Gastroesophageal sphincter (tissue), 4 donors: ENCODE measurements around the gene REX1BD. TPM values are rescaled to one million over a fixed set of nuclear protein-coding genes. Genes with fewer than 3 reads are reported as not detected.
A peak's percentile ranks its signal among the peaks of the same experiment; 100 is the strongest.
"Not testable (repeated sequence)": the region's sequence is repeated elsewhere in the genome, so short reads cannot be mapped to it uniquely, and the experiment has no call there.

ENCODE experiments used
- ATAC-seq: fragments of 150-250 bp; one replicate; pipeline ENCODE4 v1.9.1; 2016; ENCODE audit warnings: mild to moderate bottlenecking, moderate library complexity
- H3K27ac ChIP-seq, 4 donors: fragments of 200-600 bp; sonication (generic) in 3 of 4; 1 replicate in 3 of 4; 2 replicates in 1 of 4; pipeline ENCODE4 v1.5.1; 2016 to 2019
- H3K27me3 ChIP-seq: fragments of 200-600 bp; sonication (generic); one replicate; pipeline ENCODE4 v1.5.1; 2019
- H3K36me3 ChIP-seq, 2 donors: fragments of 200-600 bp; sonication (generic); one replicate each; pipeline ENCODE4 v1.5.1; 2019; ENCODE audit warnings: control low read depth in 1 of 2
- H3K4me1 ChIP-seq, 3 donors: fragments of 200-600 bp; sonication (generic); 1 replicate in 2 of 3; 2 replicates in 1 of 3; pipeline ENCODE4 v1.5.1; 2016 to 2019; ENCODE audit warnings: control low read depth in 2 of 3
- H3K4me3 ChIP-seq, 2 donors: fragments of 200-600 bp; sonication (generic); one replicate each; pipeline ENCODE4 v1.5.1; 2019; ENCODE audit warnings: mild to moderate bottlenecking in 1 of 2, moderate library complexity in 1 of 2
- H3K9me3 ChIP-seq, 3 donors: fragments of 200-600 bp; sonication (generic); one replicate each; pipeline ENCODE4 v1.5.1; 2017 to 2019; ENCODE audit warnings: control low read depth in 2 of 3
- EP300 ChIP-seq: sonication (generic); formaldehyde crosslinking; IDR thresholded peaks from one replicate; pipeline ENCODE4 v1.6.1; 2017; ENCODE audit warnings: antibody characterized with exemption, mild to moderate bottlenecking
- POLR2A ChIP-seq, 2 donors: fragments of 450-650 bp; IDR thresholded peaks; one replicate each; pipeline ENCODE4 v1.6.1; 2017; ENCODE audit warnings: antibody characterized with exemption in 2 of 2, mild to moderate bottlenecking in 2 of 2, moderate library complexity in 1 of 2
- POLR2AphosphoS5 ChIP-seq: sonication (generic); formaldehyde crosslinking; IDR thresholded peaks from one replicate; pipeline ENCODE4 v1.6.1; 2017; ENCODE audit warnings: antibody characterized with exemption
- WGBS, 2 donors: methylation state at CpG; one replicate each; pipeline ENCODE4 v1.1.5; 2018; ENCODE audit warnings: low coverage in 1 of 2; 5-methylcytosine and 5-hydroxymethylcytosine counted together
- total RNA-seq, 4 donors: library from RNA; depleted of rRNA; stranded (reverse); fragments of >200 nt; gene quantifications; one replicate each; pipeline ENCODE4 v1.1.0, GENCODE V29; 2016
- TF ChIP-seq, protein P1 (sequence below), 4 experiments: fragments of 200-600 bp in 2 of 4; fragments of 450-650 bp in 2 of 4; sonication (generic) in 1 of 4; IDR thresholded peaks; one replicate each; pipeline ENCODE4 v1.5.1; 2017 to 2019; ENCODE audit warnings: antibody characterized with exemption in 4 of 4, mild to moderate bottlenecking in 2 of 4, moderate library complexity in 2 of 4

REX1BD gene
- total RNA-seq, 4 donors from 2014 or later, result 64.8 to 72.6 (median 68.6) TPM

DNA sequence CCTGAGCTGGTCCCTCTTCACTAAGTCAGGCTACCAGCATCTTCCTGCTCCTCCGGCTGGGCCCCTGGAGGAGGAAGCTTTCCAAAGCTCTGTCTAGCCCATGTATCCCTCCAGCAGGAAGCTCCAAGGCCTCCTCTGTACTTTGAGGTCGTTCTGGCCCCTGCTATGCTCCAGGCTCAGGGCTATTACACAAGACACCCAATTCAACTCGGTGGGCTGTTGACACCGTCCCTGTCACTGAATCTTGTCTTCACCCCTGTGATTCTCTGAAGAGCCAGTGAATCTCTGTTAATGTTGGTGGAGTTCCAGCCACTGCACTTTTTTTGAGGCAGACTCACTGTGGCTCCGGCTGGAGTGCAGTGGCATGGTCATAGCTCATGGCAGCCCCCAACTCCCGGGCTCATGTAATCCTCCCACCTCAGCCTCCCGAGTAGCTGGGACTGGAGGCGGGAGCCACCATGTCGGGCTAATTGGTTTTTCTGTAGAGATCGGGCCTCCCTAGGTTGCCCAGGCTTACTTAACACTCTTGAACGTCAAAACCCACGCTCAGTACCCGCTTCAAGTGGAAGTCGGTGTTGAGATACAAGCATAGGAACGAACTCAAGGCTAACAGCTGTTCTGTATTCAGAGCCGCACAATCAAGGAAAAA is 512 bp upstream of the REX1BD start:
- Histone ChIP-seq H3K4me3 (peak overlapping the region; percentile 77 to 91), H3K36me3 (peaks cover 0 to 16% of the 10 kb centered on the region in 2 donors), H3K27ac (peak overlapping the region; percentile 41 to 88 (median 84)), H3K4me1 (peaks cover 0 to 36% (median 12%) of the 10 kb centered on the region in 3 donors), H3K27me3 (no peaks in the 10 kb centered on the region), H3K9me3 (no peaks in the 10 kb centered on the region)
- ATAC-seq, result peak; percentile 5
- 17 to 55% methylated on average over 1 to 3 of the region's 16 CpGs for WGBS, 2 donors
- TF ChIP-seq POLR2A (IDR thresholded peaks at IDR 0.05) (no peak), EP300 (no peak)
- TF ChIP-seq, protein P1, sequence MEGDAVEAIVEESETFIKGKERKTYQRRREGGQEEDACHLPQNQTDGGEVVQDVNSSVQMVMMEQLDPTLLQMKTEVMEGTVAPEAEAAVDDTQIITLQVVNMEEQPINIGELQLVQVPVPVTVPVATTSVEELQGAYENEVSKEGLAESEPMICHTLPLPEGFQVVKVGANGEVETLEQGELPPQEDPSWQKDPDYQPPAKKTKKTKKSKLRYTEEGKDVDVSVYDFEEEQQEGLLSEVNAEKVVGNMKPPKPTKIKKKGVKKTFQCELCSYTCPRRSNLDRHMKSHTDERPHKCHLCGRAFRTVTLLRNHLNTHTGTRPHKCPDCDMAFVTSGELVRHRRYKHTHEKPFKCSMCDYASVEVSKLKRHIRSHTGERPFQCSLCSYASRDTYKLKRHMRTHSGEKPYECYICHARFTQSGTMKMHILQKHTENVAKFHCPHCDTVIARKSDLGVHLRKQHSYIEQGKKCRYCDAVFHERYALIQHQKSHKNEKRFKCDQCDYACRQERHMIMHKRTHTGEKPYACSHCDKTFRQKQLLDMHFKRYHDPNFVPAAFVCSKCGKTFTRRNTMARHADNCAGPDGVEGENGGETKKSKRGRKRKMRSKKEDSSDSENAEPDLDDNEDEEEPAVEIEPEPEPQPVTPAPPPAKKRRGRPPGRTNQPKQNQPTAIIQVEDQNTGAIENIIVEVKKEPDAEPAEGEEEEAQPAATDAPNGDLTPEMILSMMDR (IDR thresholded peaks at IDR 0.05), result no peak

DNA sequence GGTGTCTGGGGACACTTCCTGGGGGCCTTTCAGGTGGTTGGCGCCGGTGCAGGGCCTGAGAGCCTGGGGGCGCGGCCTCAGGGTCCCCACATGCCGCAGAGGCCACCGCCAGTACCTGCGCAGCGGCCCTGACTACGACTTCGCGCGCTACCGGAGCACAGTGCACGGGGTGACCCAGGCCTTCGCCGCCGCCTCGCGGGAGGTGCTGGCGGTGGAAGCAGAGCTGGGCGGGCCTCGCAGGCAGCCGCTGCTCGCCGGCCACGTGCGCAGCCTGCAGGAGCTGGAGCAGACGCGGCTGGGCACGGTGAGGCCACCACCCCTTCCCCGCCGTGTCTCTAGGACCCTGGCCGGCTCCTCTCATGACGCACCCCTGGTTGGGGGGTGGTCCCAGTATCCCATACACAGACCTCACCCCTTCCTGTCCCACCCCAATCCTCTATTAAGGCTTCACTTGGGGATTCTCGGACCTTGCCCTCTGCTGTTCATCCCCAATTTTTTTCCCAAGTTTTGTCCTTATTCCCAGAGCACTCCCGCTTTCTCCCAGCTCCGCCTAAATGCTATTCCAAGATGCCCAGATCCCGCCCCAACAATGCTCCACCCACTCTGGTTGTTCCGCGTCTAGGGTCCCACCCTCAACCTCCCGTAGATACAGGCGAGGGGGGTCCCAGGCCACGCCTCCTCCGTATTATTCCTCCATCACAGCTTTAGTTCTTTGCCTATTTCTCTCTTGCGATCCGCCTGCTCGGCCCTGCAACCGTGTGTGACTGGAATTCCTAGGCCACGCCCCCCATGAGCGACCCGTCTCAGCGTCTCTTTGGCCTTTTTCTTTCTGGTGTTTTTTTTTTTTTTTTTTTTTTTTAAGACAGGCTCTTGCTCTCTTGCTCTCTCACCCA is 1.0 kb downstream of the REX1BD start:
- peaks cover 0 to 16% of the 10 kb centered on the region in 2 donors for H3K36me3 ChIP-seq
- no peaks in the 10 kb centered on the region for H3K9me3 ChIP-seq
- TF ChIP-seq, protein P1 (IDR thresholded peaks at IDR 0.05), result peak in 3 of 4 experiments; percentile 33 to 59 (median 43)
- no peak for TF ChIP-seq POLR2AphosphoS5
- WGBS, 2 donors, result 16 to 27% methylated on average over 17 to 27 of the region's 52 CpGs
- peak overlapping the region; percentile 77 to 91 for H3K4me3 ChIP-seq
- peak overlapping the region; percentile 41 to 88 (median 84) for H3K27ac ChIP-seq
- ATAC-seq, result peak; percentile 58
- H3K4me1 ChIP-seq, result peaks cover 0 to 50% (median 19%) of the 10 kb centered on the region in 3 donors
- H3K27me3 ChIP-seq, result no peaks in the 10 kb centered on the region

DNA sequence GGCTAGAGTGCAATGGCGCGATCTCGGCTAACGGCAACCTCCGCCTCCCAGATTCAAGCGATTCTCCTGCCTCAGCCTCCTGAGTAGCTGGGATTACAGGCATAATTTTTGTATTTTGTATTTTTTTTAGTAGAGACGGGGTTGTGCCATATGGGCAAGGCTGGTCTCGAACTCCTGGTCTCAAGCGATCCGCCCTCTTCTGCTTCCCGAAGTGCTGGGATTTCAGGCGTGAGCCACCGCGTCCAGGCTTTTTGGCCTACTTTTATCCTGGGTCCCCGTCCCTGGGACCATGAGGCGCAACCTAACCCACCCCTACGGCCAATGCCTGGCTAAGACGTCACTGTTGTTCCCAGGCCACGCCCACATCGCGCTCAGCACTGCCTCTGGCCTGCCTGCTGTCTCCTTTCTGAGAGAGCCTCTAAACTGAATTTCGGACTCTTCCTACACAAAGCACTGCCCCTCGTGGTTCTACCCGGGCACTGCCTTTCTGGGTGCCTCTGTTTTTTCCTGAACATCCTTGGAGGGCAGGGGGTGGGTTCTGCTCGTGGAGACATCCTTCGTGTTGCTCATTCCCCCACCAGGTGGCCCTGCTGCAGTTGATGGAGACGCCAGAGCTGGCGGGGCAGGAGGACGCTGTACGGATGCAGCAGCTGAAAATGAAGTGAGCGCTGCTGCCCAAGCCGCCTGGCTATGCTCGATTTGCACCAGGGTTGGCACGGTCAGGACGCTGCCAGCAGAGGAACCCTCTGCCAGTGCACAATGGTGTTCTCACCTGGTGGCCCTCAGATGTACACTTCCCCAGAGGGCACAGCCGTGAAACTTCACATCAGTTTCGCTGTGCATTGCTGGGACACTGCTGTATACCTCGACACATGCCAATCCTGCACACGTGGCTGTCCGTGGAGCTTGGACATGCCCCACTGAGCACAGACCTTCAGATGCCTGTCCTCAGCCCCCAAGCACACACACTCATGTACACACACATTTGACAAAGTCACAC is 2.0 kb downstream of the REX1BD start:
- 37 to 68% methylated on average over 6 to 19 of the region's 40 CpGs for WGBS, 2 donors
- no peak for TF ChIP-seq POLR2AphosphoS5
- TF ChIP-seq EP300, result no peak
- TF ChIP-seq, protein P1 (IDR thresholded peaks at IDR 0.05), result peak in 2 of 4 experiments; percentile 7 to 11
- no peak for TF ChIP-seq POLR2A (IDR thresholded peaks at IDR 0.05)
- Histone ChIP-seq H3K36me3 (peaks cover 0 to 16% of the 10 kb centered on the region in 2 donors), H3K4me3 (no peak overlapping the region), H3K9me3 (no peaks in the 10 kb centered on the region), H3K4me1 (peaks cover 2 to 59% (median 26%) of the 10 kb centered on the region in 3 donors), H3K27ac (peak overlapping the region in 2 of 4 donors; percentile 12 to 83), H3K27me3 (no peaks in the 10 kb centered on the region)
- no peak for ATAC-seq

DNA sequence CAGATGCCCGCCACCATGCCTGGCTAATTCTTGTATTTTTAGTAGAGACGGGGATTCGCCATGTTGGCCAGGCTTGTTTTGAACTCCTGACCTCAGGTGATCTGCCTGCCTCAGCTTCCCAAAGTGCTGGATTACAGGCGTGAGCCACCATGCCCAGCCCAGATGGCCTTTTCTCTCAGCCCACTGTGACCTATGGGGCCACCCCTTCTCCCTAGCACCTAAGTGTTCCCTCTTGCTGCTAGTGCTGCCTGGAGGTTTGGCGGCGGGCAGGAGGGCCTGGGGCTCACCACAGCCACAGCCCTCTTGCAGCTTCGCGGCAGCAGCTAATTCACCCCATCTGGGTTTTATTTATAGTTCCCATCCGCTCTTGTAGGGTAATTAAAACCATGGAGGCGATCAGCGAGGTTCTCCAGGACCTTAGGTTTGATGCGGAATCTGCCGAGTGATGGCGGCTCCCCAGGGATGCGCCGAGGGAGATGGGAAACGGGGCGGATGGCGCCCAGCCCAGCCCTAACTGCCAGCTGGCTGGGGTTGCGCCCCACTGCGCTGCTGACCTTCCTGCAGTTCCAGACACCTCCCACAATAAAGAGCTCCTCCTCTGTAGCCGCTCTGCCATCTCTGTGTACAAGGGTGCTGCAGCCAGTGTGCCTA is 3.3 kb downstream of the REX1BD start:
- WGBS, 2 donors, result 90 to 94% methylated on average over 6 of the region's 22 CpGs
- Histone ChIP-seq H3K27ac (no peak overlapping the region), H3K27me3 (no peaks in the 10 kb centered on the region), H3K9me3 (no peaks in the 10 kb centered on the region), H3K4me1 (peaks cover 2 to 59% (median 26%) of the 10 kb centered on the region in 3 donors), H3K4me3 (no peak overlapping the region), H3K36me3 (peaks cover 0 to 16% of the 10 kb centered on the region in 2 donors)
- ATAC-seq, result no peak
- no peak for TF ChIP-seq EP300
- TF ChIP-seq, protein P1 (IDR thresholded peaks at IDR 0.05), result no peak
- TF ChIP-seq POLR2A (IDR thresholded peaks at IDR 0.05), result no peak
- no peak for TF ChIP-seq POLR2AphosphoS5

DNA sequence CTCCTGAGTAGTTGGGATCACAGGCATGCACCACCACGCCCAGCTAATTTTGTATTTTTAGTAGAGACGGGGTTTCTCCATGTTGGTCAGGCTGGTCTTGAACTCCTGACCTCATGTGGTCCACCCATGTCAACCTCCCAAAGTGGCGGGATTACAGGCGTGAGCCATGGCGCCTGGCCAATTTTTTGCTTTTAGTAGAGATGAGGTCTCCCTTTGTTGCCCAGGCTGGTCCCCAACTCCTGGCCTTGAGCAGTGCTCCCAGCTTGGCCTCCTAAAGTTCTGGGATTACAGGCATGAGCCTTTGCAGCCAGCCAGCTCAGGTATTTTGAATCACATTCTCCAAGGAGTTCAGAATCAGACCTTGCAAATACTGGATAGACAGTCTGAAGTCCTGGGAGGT is 4.1 kb downstream of the REX1BD start:
- H3K27ac ChIP-seq, H3K9me3 ChIP-seq, H3K27me3 ChIP-seq, ATAC-seq, H3K4me3 ChIP-seq: not testable (repeated sequence)
- 85% methylated on average over 4 of the region's 5 CpGs; no CpG with 5 or more reads in 1 of the 2 donors for WGBS, 2 donors
- H3K36me3 ChIP-seq, result peaks cover 0 to 16% of the 10 kb centered on the region in 2 donors
- peaks cover 2 to 56% (median 26%) of the 10 kb centered on the region in 3 donors for H3K4me1 ChIP-seq
